Keratinocyte (primary cell): Measurements from ENCODE around the gene GCK. TPM values are rescaled to one million over a fixed set of nuclear protein-coding genes. Genes with fewer than 3 reads are reported as not detected.

Source experiments
- DNase-seq: peaks from one replicate; pipeline ENCODE4 v3.0.0-alpha.2; 2011; ENCODE audit warnings: low read depth, missing footprints, low spot score
- FAIRE-seq: peaks from 2 replicates; lab custom pipeline; 2011; peaks lifted over from hg19 to GRCh38; lab: Jason Lieb, UNC
- H2AFZ ChIP-seq: 2 replicates; pipeline ENCODE4 v1.6.0; 2012; ENCODE audit warnings: low read length, control low read depth, inconsistent platforms; ENCODE audit not compliant: control insufficient read depth
- H3K27ac ChIP-seq: 2 replicates; pipeline ENCODE4 v1.5.1; 2011; ENCODE audit warnings: low read length; ENCODE audit not compliant: control insufficient read depth, insufficient read depth
- H3K27me3 ChIP-seq: 3 replicates; pipeline ENCODE4 v1.6.0; 2011; ENCODE audit warnings: low read length; ENCODE audit not compliant: control insufficient read depth, insufficient read depth; ENCODE audit errors: extremely low read depth
- H3K36me3 ChIP-seq, 2 experiments: 2 replicates in 1 of 2; 3 replicates in 1 of 2; pipeline ENCODE4 v1.5.1; 2011; ENCODE audit warnings: low read length in 2 of 2, mild to moderate bottlenecking in 1 of 2; ENCODE audit not compliant: control insufficient read depth in 2 of 2, insufficient read depth in 2 of 2; ENCODE audit errors: extremely low read depth in 1 of 2
- H3K4me1 ChIP-seq: 3 replicates; pipeline ENCODE4 v1.5.1; 2011; ENCODE audit warnings: low read length; ENCODE audit not compliant: control insufficient read depth, insufficient read depth; ENCODE audit errors: extremely low read depth
- H3K4me2 ChIP-seq: 3 replicates; pipeline ENCODE4 v1.6.0; 2011; ENCODE audit warnings: low read depth, low read length; ENCODE audit not compliant: control insufficient read depth, insufficient read depth; ENCODE audit errors: extremely low read depth
- H3K4me3 ChIP-seq, 3 experiments: fragments of 200-600 bp in 1 of 3; sonication (generic) in 1 of 3; 2 replicates in 2 of 3; 3 replicates in 1 of 3; pipeline ENCODE4 v1.5.1; 2011 to 2016; ENCODE audit warnings: low read length in 3 of 3, mild to moderate bottlenecking in 3 of 3, control low read depth in 2 of 3, inconsistent platforms in 1 of 3, low read depth in 1 of 3, mixed read lengths in 1 of 3, mixed run types in 1 of 3, moderate library complexity in 1 of 3; ENCODE audit not compliant: control insufficient read depth in 2 of 3, insufficient read depth in 2 of 3; ENCODE audit errors: extremely low read depth in 1 of 3
- H3K79me2 ChIP-seq: 2 replicates; pipeline ENCODE4 v1.6.0; 2012; ENCODE audit warnings: low read length; ENCODE audit not compliant: control insufficient read depth, insufficient read depth
- H3K9ac ChIP-seq: 3 replicates; pipeline ENCODE4 v1.6.0; 2011; ENCODE audit warnings: low read length; ENCODE audit not compliant: control insufficient read depth, insufficient read depth; ENCODE audit errors: extremely low read depth
- H3K9me1 ChIP-seq: 3 replicates; pipeline ENCODE4 v1.6.0; 2011; ENCODE audit warnings: low read length; ENCODE audit not compliant: control insufficient read depth, insufficient read depth; ENCODE audit errors: extremely low read depth
- H3K9me3 ChIP-seq: 2 replicates; pipeline ENCODE4 v1.5.1; 2012; ENCODE audit warnings: low read depth, low read length; ENCODE audit not compliant: control insufficient read depth
- H4K20me1 ChIP-seq: 3 replicates; pipeline ENCODE4 v1.6.0; 2011; ENCODE audit warnings: low read length; ENCODE audit not compliant: control insufficient read depth, insufficient read depth; ENCODE audit errors: extremely low read depth
- CTCF ChIP-seq, 3 experiments: IDR thresholded peaks in 1 of 3; conservative IDR thresholded peaks in 1 of 3; optimal IDR thresholded peaks in 1 of 3; 2 replicates in 2 of 3; 3 replicates in 1 of 3; pipeline versions ENCODE3 to v1.5.1; 2011; ENCODE audit warnings: low read length in 3 of 3, mild to moderate bottlenecking in 3 of 3, moderate library complexity in 2 of 3, control low read depth in 1 of 3, inconsistent platforms in 1 of 3; ENCODE audit not compliant: insufficient read depth in 2 of 3; ENCODE audit errors: extremely low read depth in 1 of 3
- EZH2 ChIP-seq: IDR thresholded peaks from one replicate; pipeline ENCODE4 v1.6.1; 2012; ENCODE audit warnings: inconsistent platforms, mild to moderate bottlenecking, low read length, moderate library complexity
- dilution Hi-C: fragments of 300-500 bp; cut with MboI; formaldehyde crosslinking; loops from one replicate; pipeline ENCODE4 v1.7.0; 2020; ENCODE audit warnings: low sequenced_read_pairs; ENCODE audit not compliant: extremely low pct_ligation_motif_present
- polyA plus RNA-seq, 5 experiments: library from polyadenylated mRNA; depleted of rRNA in 3 of 5; stranded (reverse) in 3 of 5; stranded (forward) in 1 of 5; unstranded in 1 of 5; fragments of >200 nt; gene quantifications; 1 replicate in 1 of 5; 2 replicates in 3 of 5; 3 replicates in 1 of 5; pipeline versions ENCODE4 v1.2.1 to v1.2.3, GENCODE V29; 2011 to 2012; ENCODE audit warnings: missing spikeins in 2 of 5, low read depth in 1 of 5, low replicate concordance in 1 of 5

The GCK gene
- polyA plus RNA-seq, 1 donor (not counting 4 experiments of a cell fraction or from before 2014, with no cell fraction given), result not detected

GRCh38 chr7:44161371-44161770 lies 27.9 kb downstream of the GCK start:
- H3K4me3 ChIP-seq, result no peak overlapping the region
- H3K9ac ChIP-seq, result no peak overlapping the region
- no peak overlapping the region for H3K4me2 ChIP-seq
- DNase-seq, result no peak
- no peaks in the 10 kb centered on the region for H3K9me1 ChIP-seq
- no peaks in the 10 kb centered on the region for H4K20me1 ChIP-seq
- FAIRE-seq, result no peak
- H3K9me3 ChIP-seq, result no peaks in the 10 kb centered on the region
- no peak overlapping the region for H3K27ac ChIP-seq
- no peaks in the 10 kb centered on the region for H3K27me3 ChIP-seq
- H3K4me1 ChIP-seq, result peaks cover 13% of the 10 kb centered on the region
- dilution Hi-C loops, result no loop called here
- TF ChIP-seq CTCF (optimal IDR thresholded peaks at IDR 0.05 in 1 of 3, IDR thresholded peaks at IDR 0.05 in 1 of 3, conservative IDR thresholded peaks at IDR 0.05 in 1 of 3; ENCODE audit: extremely low read depth in 1 of 3, insufficient read depth in 2 of 3, low read length in 3 of 3) (no peak), EZH2 (no peak)
- no peak overlapping the region for H2AFZ ChIP-seq
- H3K79me2 ChIP-seq, result no peaks in the 10 kb centered on the region
- H3K36me3 ChIP-seq, result no peaks in the 10 kb centered on the region

GRCh38 chr7:44159824-44160630 lies 29.2 kb downstream of the GCK start:
- H3K9me3 ChIP-seq, result no peaks in the 10 kb centered on the region
- TF ChIP-seq CTCF (optimal IDR thresholded peaks at IDR 0.05 in 1 of 3, IDR thresholded peaks at IDR 0.05 in 1 of 3, conservative IDR thresholded peaks at IDR 0.05 in 1 of 3; ENCODE audit: extremely low read depth in 1 of 3, insufficient read depth in 2 of 3, low read length in 3 of 3) (no peak), EZH2 (no peak)
- H3K36me3 ChIP-seq, result no peaks in the 10 kb centered on the region
- dilution Hi-C loops, result no loop called here
- no peak overlapping the region for H2AFZ ChIP-seq
- no peak overlapping the region for H3K4me3 ChIP-seq
- no peak overlapping the region for H3K9ac ChIP-seq
- no peaks in the 10 kb centered on the region for H3K27me3 ChIP-seq
- H3K27ac ChIP-seq, result no peak overlapping the region
- H3K4me1 ChIP-seq, result peaks cover 13% of the 10 kb centered on the region
- H3K4me2 ChIP-seq, result no peak overlapping the region
- H3K9me1 ChIP-seq, result no peaks in the 10 kb centered on the region
- H4K20me1 ChIP-seq, result no peaks in the 10 kb centered on the region
- no peaks in the 10 kb centered on the region for H3K79me2 ChIP-seq
- no peak for DNase-seq
- FAIRE-seq, result no peak
